Measurements from ENCODE around the gene SPTLC2.

- TF ChIP-seq EZH2 (optimal IDR thresholded peaks at IDR 0.05; ENCODE audit: low read depth, low read length) (no peak), EZH2phosphoT487 (IDR thresholded peaks at IDR 0.05; ENCODE audit: low read length) (no peak)
Observed at GRCh38 chr14:77554816-77555599, 61.4 kb downstream of the SPTLC2 start.
